ENCODE measurements around the gene ZNF629.

GRCh38 chr16:30740364-30741251 lies 46.4 kb downstream of the ZNF629 start:
- TF ChIP-seq CTCF (IDR thresholded peaks at IDR 0.05; ENCODE audit: poor library complexity, severe bottlenecking) (no peak), REST (IDR thresholded peaks at IDR 0.05; ENCODE audit: borderline replicate concordance) (no peak), RAD21 (conservative IDR thresholded peaks at IDR 0.05) (no peak), TAF1 (IDR thresholded peaks at IDR 0.05; ENCODE audit: low read depth) (no peak), POLR2AphosphoS5 (IDR thresholded peaks at IDR 0.05) (no peak), SMC3 (conservative IDR thresholded peaks at IDR 0.05; ENCODE audit: poor library complexity) (no peak), EP300 (conservative IDR thresholded peaks at IDR 0.05; ENCODE audit: poor library complexity, severe bottlenecking) (no peak), EZH2 (IDR thresholded peaks at IDR 0.05; ENCODE audit: borderline replicate concordance, insufficient read depth, low read length, poor library complexity, severe bottlenecking) (no peak)
